Keratinocyte (primary cell): Measurements from ENCODE around the gene KCNH6.

Experiments
- EZH2 ChIP-seq: IDR thresholded peaks from one replicate; pipeline ENCODE4 v1.6.1; 2012; ENCODE audit warnings: inconsistent platforms, mild to moderate bottlenecking, low read length, moderate library complexity
- TF ChIP-seq, protein P1 (sequence below), 3 experiments: IDR thresholded peaks in 1 of 3; conservative IDR thresholded peaks in 1 of 3; optimal IDR thresholded peaks in 1 of 3; 2 replicates in 2 of 3; 3 replicates in 1 of 3; pipeline versions ENCODE3 to v1.5.1; 2011; ENCODE audit warnings: low read length in 3 of 3, mild to moderate bottlenecking in 3 of 3, moderate library complexity in 2 of 3, control low read depth in 1 of 3, inconsistent platforms in 1 of 3; ENCODE audit not compliant: insufficient read depth in 2 of 3; ENCODE audit errors: extremely low read depth in 1 of 3

DNA sequence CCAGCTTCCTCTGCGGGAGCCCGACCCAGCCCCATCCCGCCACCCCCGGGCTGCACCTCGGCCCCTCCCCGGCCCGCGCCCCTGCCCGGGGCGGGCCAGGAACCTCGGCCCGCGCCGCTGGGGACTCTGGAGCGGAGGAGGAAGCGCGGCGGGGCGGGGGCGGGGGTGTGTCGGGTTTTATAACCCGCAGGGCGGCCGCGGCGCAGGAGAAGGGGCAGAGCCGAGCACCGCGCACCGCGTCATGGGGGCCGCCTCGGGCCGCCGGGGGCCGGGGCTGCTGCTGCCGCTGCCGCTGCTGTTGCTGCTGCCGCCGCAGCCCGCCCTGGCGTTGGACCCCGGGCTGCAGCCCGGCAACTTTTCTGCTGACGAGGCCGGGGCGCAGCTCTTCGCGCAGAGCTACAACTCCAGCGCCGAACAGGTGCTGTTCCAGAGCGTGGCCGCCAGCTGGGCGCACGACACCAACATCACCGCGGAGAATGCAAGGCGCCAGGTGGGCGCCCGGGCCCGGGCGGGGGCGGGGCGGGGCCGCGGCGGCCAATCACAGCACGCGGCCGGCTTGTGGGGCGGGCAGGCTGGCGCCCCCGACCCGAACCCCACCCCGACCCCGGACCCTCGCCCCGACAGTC is 46.2 kb upstream of the KCNH6 start, which contains the start of gene ACE:
- TF ChIP-seq, protein P1, sequence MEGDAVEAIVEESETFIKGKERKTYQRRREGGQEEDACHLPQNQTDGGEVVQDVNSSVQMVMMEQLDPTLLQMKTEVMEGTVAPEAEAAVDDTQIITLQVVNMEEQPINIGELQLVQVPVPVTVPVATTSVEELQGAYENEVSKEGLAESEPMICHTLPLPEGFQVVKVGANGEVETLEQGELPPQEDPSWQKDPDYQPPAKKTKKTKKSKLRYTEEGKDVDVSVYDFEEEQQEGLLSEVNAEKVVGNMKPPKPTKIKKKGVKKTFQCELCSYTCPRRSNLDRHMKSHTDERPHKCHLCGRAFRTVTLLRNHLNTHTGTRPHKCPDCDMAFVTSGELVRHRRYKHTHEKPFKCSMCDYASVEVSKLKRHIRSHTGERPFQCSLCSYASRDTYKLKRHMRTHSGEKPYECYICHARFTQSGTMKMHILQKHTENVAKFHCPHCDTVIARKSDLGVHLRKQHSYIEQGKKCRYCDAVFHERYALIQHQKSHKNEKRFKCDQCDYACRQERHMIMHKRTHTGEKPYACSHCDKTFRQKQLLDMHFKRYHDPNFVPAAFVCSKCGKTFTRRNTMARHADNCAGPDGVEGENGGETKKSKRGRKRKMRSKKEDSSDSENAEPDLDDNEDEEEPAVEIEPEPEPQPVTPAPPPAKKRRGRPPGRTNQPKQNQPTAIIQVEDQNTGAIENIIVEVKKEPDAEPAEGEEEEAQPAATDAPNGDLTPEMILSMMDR (optimal IDR thresholded peaks at IDR 0.05 in 1 of 3, IDR thresholded peaks at IDR 0.05 in 1 of 3, conservative IDR thresholded peaks at IDR 0.05 in 1 of 3; ENCODE audit: extremely low read depth in 1 of 3, insufficient read depth in 2 of 3, low read length in 3 of 3), result no peak
- no peak for TF ChIP-seq EZH2
